HG02798 (cell line): ENCODE results near the gene GPRC5B.

Experiments used
- ATAC-seq: cut with Tn5 transposase; IDR thresholded peaks from one replicate; pipeline ENCODE4 v1.9.1; 2021; ENCODE audit warnings: mild to moderate bottlenecking; ENCODE audit not compliant: unreplicated experiment, poor library complexity

The GPRC5B gene

GRCh38 chr16:19884611-19885450, at the start of gene GPRC5B:
GPRC5B (minus strand) TSS chr16:19884848; CDS start chr16:19872845, 12,003 bp downstream.
- ATAC-seq, result no peak

GRCh38 chr16:19933740-19934139, 49.1 kb upstream of the GPRC5B start:
- no peak for ATAC-seq

DNA sequence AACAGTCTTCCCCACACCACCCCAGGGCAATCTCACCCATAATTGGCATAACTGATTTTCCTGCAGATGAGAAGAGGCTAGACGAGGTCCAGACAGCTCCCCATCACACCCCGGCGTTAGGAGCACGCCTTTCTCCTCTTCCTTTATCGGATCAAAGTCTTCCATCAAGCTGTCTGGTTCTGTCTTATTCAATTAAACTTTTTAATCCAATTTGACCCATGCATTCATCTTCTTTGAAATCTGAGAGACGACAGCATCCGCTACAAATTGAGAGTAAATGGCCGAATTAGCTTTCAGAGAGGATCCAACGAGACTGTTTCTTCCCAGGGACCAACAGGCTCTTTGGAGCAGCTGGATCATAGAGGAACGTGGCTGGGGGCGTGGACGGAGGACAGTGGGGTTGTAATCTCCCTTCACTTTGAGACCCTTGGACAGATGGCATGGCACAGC, 44.4 kb upstream of the GPRC5B start:
- ATAC-seq, result no peak

DNA sequence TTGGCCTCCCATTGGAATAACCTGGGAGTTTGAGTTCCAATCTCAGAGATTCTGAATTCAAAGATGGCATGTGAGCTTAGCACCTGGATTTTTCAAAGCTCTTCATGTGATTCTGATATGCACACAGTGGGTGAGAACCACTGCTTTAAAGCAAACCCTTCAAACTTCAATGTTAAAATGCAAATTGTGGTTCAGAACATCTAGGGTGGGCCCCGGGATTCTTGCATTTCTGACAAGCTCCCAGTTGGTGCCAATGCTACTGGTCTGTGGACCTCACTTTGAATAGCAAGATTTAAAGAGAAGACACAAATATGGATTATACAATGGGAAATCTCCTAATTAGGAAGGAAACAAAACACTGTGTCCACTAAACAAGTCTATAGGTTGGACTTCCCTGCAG, 43.8 kb upstream of the GPRC5B start:
- ATAC-seq, result no peak

DNA sequence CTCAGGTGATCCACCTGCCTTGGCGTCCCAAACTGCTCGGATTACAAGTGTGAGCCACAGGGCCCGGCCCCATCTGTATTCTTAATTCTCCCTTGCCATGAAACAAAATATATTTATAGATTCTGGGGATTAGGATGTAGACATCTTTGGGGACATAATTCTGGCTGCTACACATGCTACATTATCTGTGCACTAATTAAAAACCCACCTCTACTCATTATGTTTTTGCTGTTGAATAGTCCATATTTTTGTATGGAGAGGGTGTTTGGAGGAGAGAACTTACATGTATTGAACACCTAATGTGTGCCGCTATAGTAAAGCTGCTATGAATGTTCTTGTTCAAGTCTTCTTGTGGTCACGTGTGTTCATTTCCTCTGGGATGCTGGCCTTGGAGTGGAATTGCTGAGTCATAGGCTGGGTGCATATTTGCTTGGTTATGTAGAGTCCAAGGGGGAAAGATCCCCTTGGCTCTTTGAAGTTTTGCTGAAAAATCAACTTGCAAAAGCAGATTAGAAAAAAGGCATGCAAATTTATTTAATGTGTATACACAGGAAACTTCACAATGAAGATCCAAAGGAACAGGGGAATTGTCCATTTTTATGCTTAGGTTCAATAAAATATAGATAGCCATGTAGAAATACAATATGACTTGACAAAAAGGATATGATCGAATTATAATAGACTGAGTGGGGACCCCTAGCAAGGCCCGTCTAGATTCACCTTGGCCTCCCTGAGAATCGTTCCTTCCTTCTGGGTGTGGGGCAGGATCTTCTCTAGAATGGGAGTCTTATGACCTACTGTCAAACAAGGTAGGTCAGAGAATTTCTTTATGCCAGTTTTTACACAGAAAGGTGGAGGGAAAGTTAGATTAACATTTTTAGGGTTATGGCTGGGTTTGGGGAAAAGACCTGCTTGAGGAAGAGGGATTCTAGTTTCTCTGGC, 42.1 kb upstream of the GPRC5B start:
- ATAC-seq, result no peak

- ATAC-seq, result no peak
Observed at GRCh38 chr16:19923396-19923795, 38.7 kb upstream of the GPRC5B start.

GRCh38 chr16:19919142-19919541, 34.5 kb upstream of the GPRC5B start:
- no peak for ATAC-seq

DNA sequence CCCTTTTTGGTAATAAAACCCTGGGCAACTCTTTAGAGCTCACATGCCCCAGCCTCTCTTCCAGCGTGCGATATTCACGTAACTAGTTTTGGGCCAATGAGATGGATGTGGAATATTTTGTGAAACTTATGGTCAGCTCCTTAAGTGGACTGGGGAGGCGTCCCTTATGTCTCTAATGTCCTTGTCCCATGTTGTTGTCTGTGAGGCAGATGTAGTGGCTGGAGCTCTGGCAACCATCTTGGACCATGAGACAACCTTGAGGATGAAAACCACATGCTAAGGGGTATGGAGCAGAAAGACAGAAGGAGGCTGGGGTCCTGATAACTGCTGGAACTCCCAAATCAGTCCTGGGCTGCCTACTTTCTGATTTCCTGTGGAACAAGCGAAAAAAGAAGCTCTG, 31.4 kb upstream of the GPRC5B start:
- no peak for ATAC-seq

DNA sequence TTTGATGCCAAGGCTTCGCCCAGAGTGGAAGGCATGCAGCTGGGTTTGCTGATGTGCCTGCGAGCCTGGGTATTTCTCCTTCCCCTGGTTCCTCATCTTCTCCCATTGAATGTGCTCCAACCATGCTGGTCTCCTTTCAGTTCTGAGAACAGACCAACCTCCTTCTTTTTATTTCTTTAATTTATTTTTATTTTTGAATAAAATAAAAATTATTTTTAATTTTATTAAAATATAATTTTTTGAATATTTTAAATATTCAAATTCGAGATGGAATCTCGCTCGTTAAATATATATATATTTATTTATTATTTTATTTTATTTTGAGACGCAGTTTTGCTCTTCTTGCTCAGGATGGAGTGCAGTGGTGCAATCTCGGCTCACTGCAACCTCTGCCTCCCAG, 30.2 kb upstream of the GPRC5B start:
- ATAC-seq, result no peak

DNA sequence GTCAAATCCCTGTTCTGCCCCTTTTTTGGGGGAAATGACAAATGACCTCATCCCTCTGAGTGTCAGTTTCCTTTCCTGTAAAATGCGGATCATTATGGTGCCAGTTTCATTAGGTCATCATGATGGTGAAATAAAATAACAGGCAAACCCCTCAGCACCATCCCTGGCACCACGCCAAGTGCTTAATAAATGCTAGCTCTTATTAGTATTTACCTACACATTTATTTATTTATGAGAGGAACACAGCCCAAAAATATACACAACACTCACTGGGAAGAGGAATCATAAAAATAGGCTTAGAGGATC, 28.6 kb upstream of the GPRC5B start:
- no peak for ATAC-seq

DNA sequence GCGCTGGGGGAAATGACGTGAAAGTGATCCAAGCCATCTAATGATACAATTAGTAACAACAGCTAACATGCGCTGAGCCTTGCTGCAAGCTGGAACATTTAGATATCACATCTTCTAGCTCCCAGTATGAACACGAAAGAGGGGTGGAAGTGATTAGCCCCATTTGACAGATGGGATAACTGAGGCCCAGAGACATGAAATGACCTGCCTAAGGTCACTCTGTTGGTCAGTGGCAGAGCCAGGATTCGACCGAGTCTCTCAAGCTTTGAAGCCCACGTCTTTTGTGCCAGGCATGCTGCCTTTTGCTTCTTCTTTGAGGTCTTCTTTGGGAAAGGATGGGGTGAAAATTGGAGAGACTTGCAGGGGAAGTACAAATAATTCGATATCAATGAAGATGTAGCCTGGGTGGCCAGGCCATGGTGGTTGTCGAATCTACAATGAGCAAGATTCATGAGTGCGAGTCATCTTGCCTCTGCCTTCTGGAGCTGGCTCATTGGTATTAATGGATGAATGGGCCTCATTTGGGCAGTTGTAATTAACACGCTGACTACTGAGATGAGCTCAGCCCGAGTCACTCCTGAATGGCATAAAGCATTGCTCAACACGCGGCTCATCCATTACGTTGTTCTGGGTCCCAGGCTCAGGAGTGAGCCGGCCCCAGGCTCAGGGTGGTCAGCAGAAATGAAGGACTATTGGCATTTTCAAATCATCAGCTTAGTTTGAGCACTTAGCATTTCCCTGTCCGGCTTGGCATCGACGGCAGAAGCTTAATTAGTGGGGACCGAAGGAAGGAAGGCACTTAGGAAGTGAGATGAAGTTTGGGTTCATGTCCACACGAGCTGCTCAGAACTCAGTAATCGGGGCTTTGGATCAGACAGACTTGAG, 28.0 kb upstream of the GPRC5B start:
- no peak for ATAC-seq

GRCh38 chr16:19911747-19912454, 27.3 kb upstream of the GPRC5B start:
- no peak for ATAC-seq

DNA sequence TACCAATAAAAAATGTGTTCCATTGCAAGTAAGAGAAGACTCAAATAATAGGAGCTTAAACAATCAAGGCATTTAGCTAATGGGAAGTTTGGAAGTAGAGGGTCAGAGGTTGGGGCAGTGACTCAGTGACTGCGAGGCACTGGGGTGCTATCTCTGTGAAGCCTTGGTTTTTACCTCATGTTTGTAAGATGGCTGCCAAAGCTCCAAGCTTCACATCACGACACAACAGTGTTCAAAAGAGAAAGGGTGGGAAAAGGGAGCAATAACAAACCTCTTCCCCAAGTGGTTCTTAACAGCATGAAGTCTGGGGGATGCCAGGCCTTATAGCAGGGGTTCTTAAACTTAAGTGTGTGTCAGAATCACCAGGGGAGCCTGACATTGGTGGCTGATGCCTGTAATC, 26.6 kb upstream of the GPRC5B start:
- ATAC-seq, result no peak

GRCh38 chr16:19909750-19910322, 25.2 kb upstream of the GPRC5B start:
- no peak for ATAC-seq

DNA sequence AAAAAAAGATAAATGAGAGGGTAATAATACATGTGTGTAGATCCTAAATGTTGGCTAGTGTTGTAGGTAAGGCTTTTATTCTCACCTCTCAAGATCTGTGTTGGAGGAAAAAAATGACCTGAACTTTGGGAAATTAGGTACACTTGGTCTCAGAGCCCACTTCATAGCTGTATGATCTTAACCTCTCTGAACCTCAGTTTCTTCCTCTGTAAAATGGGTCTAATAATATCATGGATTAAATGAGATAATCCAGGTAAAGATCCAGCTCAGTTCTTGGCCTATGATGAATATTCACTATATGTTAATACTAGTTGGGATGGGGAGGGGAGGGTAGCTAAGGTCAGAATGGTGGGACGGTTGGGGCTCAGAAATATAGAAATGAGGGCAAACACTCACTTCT, 24.3 kb upstream of the GPRC5B start:
- ATAC-seq, result no peak

DNA sequence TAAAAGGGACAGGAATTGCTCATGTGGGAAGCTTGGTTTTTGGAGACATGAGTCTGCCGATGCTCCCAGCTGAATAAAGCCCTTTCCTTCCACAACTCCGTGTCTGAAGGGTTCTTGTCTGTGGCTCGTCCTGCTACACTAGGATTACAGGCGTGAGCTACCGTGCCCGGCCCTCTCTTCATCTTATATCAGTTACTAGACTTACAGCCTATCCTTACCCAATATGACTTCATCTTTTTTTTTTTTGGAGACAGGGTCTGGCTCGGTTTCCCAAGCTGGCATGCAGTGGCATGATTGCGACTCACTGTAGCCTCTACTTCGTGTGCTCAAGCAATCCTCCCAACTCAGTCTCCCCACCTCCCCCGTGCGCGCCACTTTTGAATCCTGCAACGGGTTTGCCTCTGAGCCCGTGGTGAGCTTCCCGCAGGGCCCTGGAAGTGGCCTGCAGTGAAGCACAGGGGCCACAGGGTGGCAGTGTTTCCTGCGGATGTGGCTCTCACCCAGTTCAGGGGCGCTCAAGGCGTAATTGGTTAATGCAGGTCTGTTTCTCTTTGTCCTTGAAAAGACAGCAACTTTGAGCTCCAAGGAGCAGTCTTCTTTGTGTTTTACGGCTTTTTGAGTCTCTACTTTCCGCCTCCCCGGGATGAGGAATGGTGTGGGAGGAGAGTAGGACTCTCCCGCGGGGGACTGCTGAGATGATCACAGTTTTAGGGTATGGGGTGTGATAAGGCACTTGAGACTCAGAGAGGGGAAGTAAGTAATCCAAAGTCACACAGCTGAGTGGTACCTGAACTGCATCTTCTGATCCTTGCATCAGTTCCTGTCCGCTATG, 22.7 kb upstream of the GPRC5B start:
- ATAC-seq, result peak; percentile 86

DNA sequence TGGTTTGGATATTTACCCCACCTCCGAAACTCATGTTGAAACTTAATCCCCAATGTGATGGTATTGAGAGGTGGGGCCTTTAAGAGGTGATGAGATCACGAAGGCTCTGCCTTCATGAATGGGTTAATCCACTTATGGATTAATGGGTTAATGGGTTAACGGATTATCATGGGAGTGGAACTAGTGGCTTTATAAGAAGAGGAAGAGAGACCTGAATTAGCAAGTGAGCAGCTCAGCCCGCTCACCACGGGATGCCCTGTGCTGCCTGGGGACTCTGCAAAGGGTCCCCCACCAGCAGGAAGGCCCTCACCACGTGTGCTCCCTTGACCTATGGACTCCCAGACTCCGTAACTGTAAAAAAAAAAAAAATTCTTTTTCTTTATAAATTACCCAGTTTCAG, 16.5 kb upstream of the GPRC5B start:
- no peak for ATAC-seq

- no peak for ATAC-seq
Observed at GRCh38 chr16:19899605-19899955, 14.9 kb upstream of the GPRC5B start.
